GOT3 (cell line): ENCODE results near the gene PLK1.

Experiments
- DNase-seq: peaks from one replicate; lab custom pipeline; 2025; ENCODE audit warnings: mixed read lengths; lab: John Stamatoyannopoulos, UW

PLK1 gene

GRCh38 chr16:23679986-23680336 lies 1.3 kb downstream of the PLK1 start:
- DNase-seq: no peak

- DNase-seq: no peak
These were observed 3.5 kb downstream of the PLK1 start for GRCh38 chr16:23682181-23682580.

- DNase-seq: no peak
These were observed 4.8 kb downstream of the PLK1 start for GRCh38 chr16:23683487-23683886.

- no peak for DNase-seq
These were observed 8.5 kb downstream of the PLK1 start for GRCh38 chr16:23687034-23687808.

- no peak for DNase-seq
These were observed 10.9 kb downstream of the PLK1 start for GRCh38 chr16:23689442-23690187.

GRCh38 chr16:23690771-23691482 lies 12.2 kb downstream of the PLK1 start:
- DNase-seq: no peak

GRCh38 chr16:23691483-23692189 lies 12.9 kb downstream of the PLK1 start:
- DNase-seq: no peak

GRCh38 chr16:23692190-23692837 lies 13.6 kb downstream of the PLK1 start:
- no peak for DNase-seq

- DNase-seq: no peak
These were observed 15.6 kb downstream of the PLK1 start for GRCh38 chr16:23694265-23694643.

- no peak for DNase-seq
These were observed 16.1 kb downstream of the PLK1 start for GRCh38 chr16:23694644-23695373.

GRCh38 chr16:23695756-23696155 lies 17.1 kb downstream of the PLK1 start:
- no peak for DNase-seq

GRCh38 chr16:23699100-23699499 lies 20.4 kb downstream of the PLK1 start:
- no peak for DNase-seq

GRCh38 chr16:23700093-23700492 lies 21.4 kb downstream of the PLK1 start:
- DNase-seq: no peak

GRCh38 chr16:23700509-23700908 lies 21.8 kb downstream of the PLK1 start:
- DNase-seq: no peak

GRCh38 chr16:23701045-23701444 lies 22.4 kb downstream of the PLK1 start:
- no peak for DNase-seq

- DNase-seq: no peak
These were observed 24.3 kb downstream of the PLK1 start for GRCh38 chr16:23702951-23703350.

GRCh38 chr16:23704772-23705516 lies 26.3 kb downstream of the PLK1 start:
- DNase-seq: no peak

GRCh38 chr16:23705517-23705902 lies 26.8 kb downstream of the PLK1 start:
- DNase-seq: no peak

GRCh38 chr16:23706439-23706838 lies 27.8 kb downstream of the PLK1 start:
- DNase-seq: no peak

- no peak for DNase-seq
These were observed 30.8 kb downstream of the PLK1 start for GRCh38 chr16:23709536-23709935.
